Measurements from ENCODE around the gene ARID5A. TPM values are rescaled to one million over a fixed set of nuclear protein-coding genes. Genes with fewer than 3 reads are reported as not detected.

ARID5A gene
- total and polyA plus RNA-seq, 9 of the 15 experiments (the other 6 are each of a cell fraction or from before 2014, with no cell fraction given), result 0.14 to 12.5 (median 3.0) TPM

DNA sequence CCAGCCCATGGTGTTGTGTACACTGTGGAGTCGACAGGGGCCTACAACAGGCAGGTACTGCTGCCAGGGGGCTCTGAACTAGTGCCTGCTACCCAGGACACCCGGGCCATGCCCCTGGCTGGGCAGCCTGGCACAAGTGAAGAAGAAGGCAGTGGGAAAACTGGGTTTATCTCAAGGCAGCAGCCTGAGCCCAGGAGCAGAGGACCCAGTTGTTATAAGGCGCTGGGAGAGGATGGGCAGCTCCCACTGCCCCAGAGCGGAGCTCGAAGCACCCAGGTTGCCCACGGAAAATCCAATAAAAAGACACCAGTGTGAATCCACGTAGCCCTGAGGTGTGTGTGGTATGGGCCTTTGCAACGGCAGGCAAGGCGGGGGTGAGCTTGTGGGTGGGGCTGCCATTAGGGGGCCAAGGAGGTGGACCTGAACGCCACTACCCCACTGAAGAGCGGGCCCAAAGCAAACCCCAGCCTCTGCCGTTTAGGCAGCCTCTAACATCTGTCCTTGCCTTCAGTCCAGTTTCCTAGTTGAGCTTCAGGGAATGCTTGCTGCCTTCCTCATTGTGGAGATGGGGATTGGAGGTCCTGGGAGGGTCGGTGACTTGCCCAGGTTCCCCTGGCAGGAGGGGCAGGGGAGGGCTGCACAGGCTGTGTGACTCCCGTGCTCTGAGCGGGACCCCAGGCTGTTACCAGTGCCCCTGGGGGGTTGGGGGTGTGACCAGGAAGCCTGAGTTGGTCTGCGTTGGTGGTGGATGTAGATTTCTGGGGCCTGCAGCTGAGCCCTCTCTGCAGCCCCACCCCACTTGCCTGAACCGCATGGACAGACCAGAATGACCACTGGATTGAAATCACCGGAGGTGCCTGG lies 16.0 kb downstream of the ARID5A start:
- H3K4me3 ChIP-seq, result no peak overlapping the region
- intact Hi-C loops (cut with micrococcal nuclease) (loop anchor here (5.0 to 10.0 kb wide), 3 partner anchors 210 to 410 kb away; partner anchors contain the start of gene CNNM4), in situ Hi-C loops (cut with MboI) (loop anchor here (25.0 kb wide), 1 partner anchor 410 kb away; no protein-coding TSS in a partner anchor)
- ATAC-seq (no peak), FAIRE-seq (no peak), DNase-seq (ENCODE audit: extremely low read depth in 1 of 4, low spot score in 3 of 4) (no peak)
- H3K27ac ChIP-seq (ENCODE audit: extremely low read depth, low read depth, low read length), result no peak overlapping the region
- H3K9me1 ChIP-seq (ENCODE audit: control insufficient read depth, insufficient read depth, low read length), result no peaks in the 10 kb centered on the region
- WGBS (ENCODE audit: insufficient coverage, low coverage, missing lambda C conversion rate), result 66% methylated on average over 18 of the region's 18 CpGs
- H4K20me1 ChIP-seq (replicated peaks; ENCODE audit: control insufficient read depth, insufficient read depth, low read length), result no peaks in the 10 kb centered on the region
- BruUV-seq (replicated peaks), result no TSS peak
- H3K79me2 ChIP-seq (ENCODE audit: control insufficient read depth, insufficient read depth, low read length), result no peaks in the 10 kb centered on the region
- TF ChIP-seq ZNF124 (CRISPR knock-in tag; IDR thresholded peaks at IDR 0.05) (no peak), STAT5B (CRISPR knock-in tag; IDR thresholded peaks at IDR 0.05) (no peak), FUS (optimal IDR thresholded peaks at IDR 0.05; ENCODE audit: low read depth, low read length) (no peak), ILK (tag; IDR thresholded peaks at IDR 0.05; ENCODE audit: borderline replicate concordance, low read depth) (no peak), CHD4 (IDR thresholded peaks at IDR 0.05; ENCODE audit: insufficient read depth, insufficient replicate concordance, low read depth, low read length, poor library complexity, severe bottlenecking) (no peak), KAT2B (IDR thresholded peaks at IDR 0.05; ENCODE audit: low read depth, low read length) (no peak), GATAD2A (IDR thresholded peaks at IDR 0.05) (no peak), ESRRB (CRISPR knock-in tag; IDR thresholded peaks at IDR 0.05; ENCODE audit: borderline replicate concordance) (no peak)
- TF ChIP-seq, protein P1, sequence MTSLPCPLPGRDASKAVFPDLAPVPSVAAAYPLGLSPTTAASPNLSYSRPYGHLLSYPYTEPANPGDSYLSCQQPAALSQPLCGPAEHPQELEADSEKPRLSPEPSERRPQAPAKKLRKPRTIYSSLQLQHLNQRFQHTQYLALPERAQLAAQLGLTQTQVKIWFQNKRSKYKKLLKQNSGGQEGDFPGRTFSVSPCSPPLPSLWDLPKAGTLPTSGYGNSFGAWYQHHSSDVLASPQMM (CRISPR knock-in tag; IDR thresholded peaks at IDR 0.05), result no peak
- TF ChIP-seq, protein P2, sequence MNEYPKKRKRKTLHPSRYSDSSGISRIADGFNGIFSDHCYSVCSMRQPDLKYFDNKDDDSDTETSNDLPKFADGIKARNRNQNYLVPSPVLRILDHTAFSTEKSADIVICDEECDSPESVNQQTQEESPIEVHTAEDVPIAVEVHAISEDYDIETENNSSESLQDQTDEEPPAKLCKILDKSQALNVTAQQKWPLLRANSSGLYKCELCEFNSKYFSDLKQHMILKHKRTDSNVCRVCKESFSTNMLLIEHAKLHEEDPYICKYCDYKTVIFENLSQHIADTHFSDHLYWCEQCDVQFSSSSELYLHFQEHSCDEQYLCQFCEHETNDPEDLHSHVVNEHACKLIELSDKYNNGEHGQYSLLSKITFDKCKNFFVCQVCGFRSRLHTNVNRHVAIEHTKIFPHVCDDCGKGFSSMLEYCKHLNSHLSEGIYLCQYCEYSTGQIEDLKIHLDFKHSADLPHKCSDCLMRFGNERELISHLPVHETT (CRISPR knock-in tag; conservative IDR thresholded peaks at IDR 0.05 in 1 of 2, IDR thresholded peaks at IDR 0.05 in 1 of 2), result no peak
- H3K36me3 ChIP-seq (ENCODE audit: control insufficient read depth, insufficient read depth, low read length), result peaks cover 4% of the 10 kb centered on the region; the same call in 1 of the 3 replicates
- no peak overlapping the region for H2AFZ ChIP-seq (ENCODE audit: low read depth, low read length)
- peak overlapping the region in 1 of 2 experiments; percentile 26; a peak in 2 of 4 replicates for H3K9ac ChIP-seq (ENCODE audit: insufficient read depth in 1 of 2, low read depth in 2 of 2, low read length in 2 of 2)
- no peaks in the 10 kb centered on the region for H3K27me3 ChIP-seq (ENCODE audit: control insufficient read depth in 2 of 2, insufficient read depth in 2 of 2, low read length in 2 of 2)
- POLR2A ChIA-PET, result interaction anchor here (1.1 kb wide), 1 partner anchor 57 kb away, joined by 3 read pairs; no protein-coding TSS in a partner anchor
- CTCF ChIA-PET (ENCODE audit: low intra/inter-chr PET ratio), result no interaction called here
- H3K4me1 ChIP-seq (replicated peaks in 1 of 2; ENCODE audit: control insufficient read depth in 2 of 2, insufficient read depth in 2 of 2, low read length in 2 of 2), result peaks cover 0 to 37% of the 10 kb centered on the region in 2 experiments; a peak in 3 of 5 replicates
- H3K9me3 ChIP-seq (replicated peaks; ENCODE audit: control insufficient read depth, insufficient read depth, low read depth, low read length), result no peaks in the 10 kb centered on the region
- no peak overlapping the region for H3K4me2 ChIP-seq (ENCODE audit: insufficient read depth, low read length)
